GM20000 (cell line): Measurements from ENCODE around the gene EFCC1.

Source experiments
- DNase-seq: peaks from one replicate; pipeline ENCODE4 v3.0.0; 2012; ENCODE audit warnings: low spot score
- CTCF ChIP-seq: IDR thresholded peaks from 2 replicates; pipeline ENCODE4 v1.5.1; 2012; ENCODE audit warnings: mild to moderate bottlenecking, control low read depth; ENCODE audit errors: extremely low read depth, missing control alignments

Gene EFCC1

GRCh38 chr3:129022114-129023007 lies 21.3 kb downstream of the EFCC1 start:
- no peak for TF ChIP-seq CTCF
- DNase-seq: no peak

- DNase-seq: no peak
- TF ChIP-seq CTCF: no peak
These were observed 21.9 kb downstream of the EFCC1 start for GRCh38 chr3:129023008-129023358.

GRCh38 chr3:129023909-129024308 lies 22.8 kb downstream of the EFCC1 start:
- no peak for TF ChIP-seq CTCF
- DNase-seq: no peak

GRCh38 chr3:129025108-129025507 lies 24.0 kb downstream of the EFCC1 start:
- no peak for DNase-seq
- no peak for TF ChIP-seq CTCF

GRCh38 chr3:129025691-129026435 lies 24.8 kb downstream of the EFCC1 start:
- TF ChIP-seq CTCF: no peak
- no peak for DNase-seq

- TF ChIP-seq CTCF: peak; percentile 84
- DNase-seq: peak; percentile 98
These were observed 25.8 kb downstream of the EFCC1 start for GRCh38 chr3:129026728-129027543.
